ENCODE data around the gene RMC1.

GRCh38 chr18:23547306-23547705 lies 44.0 kb downstream of the RMC1 start:
- TF ChIP-seq, protein P1, sequence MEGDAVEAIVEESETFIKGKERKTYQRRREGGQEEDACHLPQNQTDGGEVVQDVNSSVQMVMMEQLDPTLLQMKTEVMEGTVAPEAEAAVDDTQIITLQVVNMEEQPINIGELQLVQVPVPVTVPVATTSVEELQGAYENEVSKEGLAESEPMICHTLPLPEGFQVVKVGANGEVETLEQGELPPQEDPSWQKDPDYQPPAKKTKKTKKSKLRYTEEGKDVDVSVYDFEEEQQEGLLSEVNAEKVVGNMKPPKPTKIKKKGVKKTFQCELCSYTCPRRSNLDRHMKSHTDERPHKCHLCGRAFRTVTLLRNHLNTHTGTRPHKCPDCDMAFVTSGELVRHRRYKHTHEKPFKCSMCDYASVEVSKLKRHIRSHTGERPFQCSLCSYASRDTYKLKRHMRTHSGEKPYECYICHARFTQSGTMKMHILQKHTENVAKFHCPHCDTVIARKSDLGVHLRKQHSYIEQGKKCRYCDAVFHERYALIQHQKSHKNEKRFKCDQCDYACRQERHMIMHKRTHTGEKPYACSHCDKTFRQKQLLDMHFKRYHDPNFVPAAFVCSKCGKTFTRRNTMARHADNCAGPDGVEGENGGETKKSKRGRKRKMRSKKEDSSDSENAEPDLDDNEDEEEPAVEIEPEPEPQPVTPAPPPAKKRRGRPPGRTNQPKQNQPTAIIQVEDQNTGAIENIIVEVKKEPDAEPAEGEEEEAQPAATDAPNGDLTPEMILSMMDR (IDR thresholded peaks at IDR 0.05) = no peak
- TF ChIP-seq POLR2AphosphoS5 (IDR thresholded peaks at IDR 0.05) = no peak

All from breast epithelium (tissue), 3 donors.